ENCODE measurements around the gene MET.

DNA sequence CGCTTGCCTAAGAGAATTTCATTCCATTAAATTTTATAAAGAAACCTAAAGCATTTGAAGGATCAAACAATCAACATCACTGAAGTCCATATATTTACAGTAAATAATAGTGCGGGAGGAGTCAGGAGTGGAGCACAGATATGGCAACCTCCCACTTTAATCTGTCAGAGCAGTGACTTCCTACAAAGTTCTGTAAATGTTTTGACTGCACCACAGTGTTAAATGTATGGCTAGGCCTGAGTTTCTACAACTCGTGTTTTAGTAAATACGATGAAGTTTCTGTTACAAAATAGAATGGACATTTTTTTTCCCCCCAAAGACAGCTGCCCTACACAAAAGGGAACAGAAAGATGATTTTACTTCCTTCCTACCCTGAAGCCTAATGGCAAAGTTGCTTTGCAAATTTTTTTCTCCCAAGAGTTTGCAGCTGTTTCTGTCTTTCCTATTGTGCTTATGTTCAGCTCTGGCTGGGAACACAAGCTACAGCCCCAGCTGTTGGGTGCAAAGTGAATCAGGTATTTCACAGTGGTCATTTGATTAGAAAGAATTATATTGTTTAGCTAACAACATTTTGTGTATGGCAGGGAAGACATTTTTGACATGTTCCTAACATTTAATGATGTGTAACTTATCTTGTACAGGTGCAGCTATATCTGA is 62.1 kb downstream of the MET start:
- TF ChIP-seq, protein P1, sequence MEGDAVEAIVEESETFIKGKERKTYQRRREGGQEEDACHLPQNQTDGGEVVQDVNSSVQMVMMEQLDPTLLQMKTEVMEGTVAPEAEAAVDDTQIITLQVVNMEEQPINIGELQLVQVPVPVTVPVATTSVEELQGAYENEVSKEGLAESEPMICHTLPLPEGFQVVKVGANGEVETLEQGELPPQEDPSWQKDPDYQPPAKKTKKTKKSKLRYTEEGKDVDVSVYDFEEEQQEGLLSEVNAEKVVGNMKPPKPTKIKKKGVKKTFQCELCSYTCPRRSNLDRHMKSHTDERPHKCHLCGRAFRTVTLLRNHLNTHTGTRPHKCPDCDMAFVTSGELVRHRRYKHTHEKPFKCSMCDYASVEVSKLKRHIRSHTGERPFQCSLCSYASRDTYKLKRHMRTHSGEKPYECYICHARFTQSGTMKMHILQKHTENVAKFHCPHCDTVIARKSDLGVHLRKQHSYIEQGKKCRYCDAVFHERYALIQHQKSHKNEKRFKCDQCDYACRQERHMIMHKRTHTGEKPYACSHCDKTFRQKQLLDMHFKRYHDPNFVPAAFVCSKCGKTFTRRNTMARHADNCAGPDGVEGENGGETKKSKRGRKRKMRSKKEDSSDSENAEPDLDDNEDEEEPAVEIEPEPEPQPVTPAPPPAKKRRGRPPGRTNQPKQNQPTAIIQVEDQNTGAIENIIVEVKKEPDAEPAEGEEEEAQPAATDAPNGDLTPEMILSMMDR (IDR thresholded peaks at IDR 0.05): no peak
- TF ChIP-seq POLR2A (IDR thresholded peaks at IDR 0.05): no peak
